ENCODE results near the gene CDC42BPG. TPM values are rescaled to one million over a fixed set of nuclear protein-coding genes. Genes with fewer than 3 reads are reported as not detected.
A peak's percentile ranks its signal among the peaks of the same experiment; 100 is the strongest.

CDC42BPG gene
- polyA plus RNA-seq, 4 donors = 5.2 to 8.1 (median 5.9) TPM

DNA sequence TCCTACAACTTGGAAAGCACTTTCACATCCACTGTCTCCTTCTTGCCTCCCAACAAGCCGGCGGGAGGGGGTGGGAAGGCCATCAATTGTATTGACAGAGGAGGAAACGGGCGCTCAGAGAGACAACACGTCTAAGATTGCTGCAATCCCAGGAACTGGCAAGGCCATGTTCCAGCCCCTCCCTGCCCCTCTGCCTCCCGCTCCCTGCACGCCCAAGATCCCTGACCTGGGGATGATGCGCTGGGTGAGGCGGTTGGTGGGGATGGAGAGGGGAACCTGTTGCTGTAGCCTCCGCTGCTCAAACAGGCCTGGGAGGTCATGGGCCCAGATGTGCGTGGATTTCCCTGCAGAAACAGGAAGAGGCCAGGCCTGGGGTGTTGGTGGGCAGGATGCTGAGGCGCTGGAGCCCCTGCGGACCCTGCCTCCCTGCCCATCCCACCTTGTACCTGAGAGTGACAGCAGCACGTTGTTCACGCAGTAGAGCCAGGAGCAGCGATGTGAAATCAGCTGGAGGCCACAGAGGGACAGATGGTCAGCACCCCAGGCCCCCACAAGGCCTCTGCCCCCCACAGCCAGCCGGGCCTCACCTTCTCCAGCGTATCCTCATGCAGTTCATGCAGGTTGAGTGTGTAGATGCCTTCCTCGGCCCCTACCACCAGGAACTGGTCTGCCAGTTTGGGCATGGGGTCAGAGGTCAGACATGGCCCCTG is 48.3 kb downstream of the CDC42BPG start:
- DNase-seq (ENCODE audit: low read depth in 4 of 4, low spot score in 2 of 4) = no peak

DNA sequence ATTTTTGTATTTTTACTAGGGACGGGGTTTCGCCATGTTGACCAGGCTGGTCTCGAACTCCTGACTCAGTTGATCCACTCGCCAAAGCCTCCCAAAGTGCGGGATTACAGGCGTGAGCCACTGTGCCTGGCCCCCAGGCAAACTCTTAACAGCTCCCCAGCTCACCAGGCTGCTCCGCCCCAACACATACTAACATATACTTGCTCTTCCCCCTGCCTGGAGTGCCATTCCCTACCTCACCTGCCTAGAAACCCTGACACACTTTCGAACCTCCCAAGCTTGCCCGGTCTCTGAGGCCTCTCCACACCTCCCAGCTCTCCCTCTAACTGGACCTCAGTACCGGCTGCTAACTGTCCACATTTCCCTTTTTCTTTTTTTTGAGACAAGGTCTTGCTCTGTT is 49.9 kb downstream of the CDC42BPG start:
- no peak for DNase-seq (ENCODE audit: low read depth in 4 of 4, low spot score in 2 of 4)

DNA sequence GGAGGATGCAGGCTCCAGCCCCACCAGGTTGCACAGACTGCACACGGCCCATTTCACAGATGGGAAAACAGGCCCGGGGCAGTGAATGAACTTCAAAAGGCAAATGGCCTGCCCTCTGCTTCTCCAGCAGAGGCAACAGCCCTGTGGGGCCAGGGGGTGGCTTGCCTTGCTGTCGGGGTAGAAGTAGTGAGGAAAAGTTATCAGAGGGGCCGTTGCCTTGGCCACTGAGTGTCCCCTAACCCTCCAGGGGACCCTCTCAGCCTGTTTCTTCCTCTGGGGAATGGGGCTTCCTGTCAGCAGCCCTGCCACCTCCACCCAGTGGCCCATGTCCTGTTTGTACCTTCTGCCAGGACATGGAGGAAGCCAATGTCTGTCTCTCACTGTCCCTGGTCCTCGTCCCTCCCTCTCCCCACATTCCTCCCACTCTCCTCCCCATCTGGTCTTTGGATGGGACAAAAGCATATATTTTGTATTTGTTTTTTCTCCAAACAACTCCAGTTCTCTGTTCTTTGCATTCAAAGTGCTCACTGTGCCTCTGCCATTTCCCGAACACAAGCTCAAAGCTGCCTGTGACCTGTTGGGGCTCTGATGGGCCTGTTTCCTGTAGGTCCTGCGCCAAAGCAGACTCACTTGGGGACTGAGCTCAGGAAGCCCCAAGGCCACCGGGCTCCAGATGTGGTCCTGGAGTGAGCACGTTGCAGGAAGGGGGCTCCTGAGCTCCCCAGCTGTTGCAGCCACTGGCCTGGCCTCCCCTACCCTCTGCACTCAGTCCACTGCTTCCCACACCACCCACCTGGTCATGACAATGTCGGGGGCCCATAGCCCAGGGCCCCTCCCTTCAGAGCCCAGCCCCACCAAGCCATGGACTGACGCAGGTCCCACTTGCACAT is 50.9 kb downstream of the CDC42BPG start:
- no peak for DNase-seq (ENCODE audit: low read depth in 4 of 4, low spot score in 2 of 4)

GRCh38 chr11:64792482-64792881 is 52.0 kb downstream of the CDC42BPG start:
- DNase-seq (ENCODE audit: low read depth in 4 of 4, low spot score in 2 of 4) = no peak

- DNase-seq (ENCODE audit: low read depth in 4 of 4, low spot score in 2 of 4) = no peak
Observed at GRCh38 chr11:64791781-64792291, 52.6 kb downstream of the CDC42BPG start.

GRCh38 chr11:64790205-64791095 is 54.0 kb downstream of the CDC42BPG start:
- no peak for DNase-seq (ENCODE audit: low read depth in 4 of 4, low spot score in 2 of 4)

GRCh38 chr11:64789331-64790204 is 54.9 kb downstream of the CDC42BPG start:
- DNase-seq (ENCODE audit: low read depth in 4 of 4, low spot score in 2 of 4) = no peak

DNA sequence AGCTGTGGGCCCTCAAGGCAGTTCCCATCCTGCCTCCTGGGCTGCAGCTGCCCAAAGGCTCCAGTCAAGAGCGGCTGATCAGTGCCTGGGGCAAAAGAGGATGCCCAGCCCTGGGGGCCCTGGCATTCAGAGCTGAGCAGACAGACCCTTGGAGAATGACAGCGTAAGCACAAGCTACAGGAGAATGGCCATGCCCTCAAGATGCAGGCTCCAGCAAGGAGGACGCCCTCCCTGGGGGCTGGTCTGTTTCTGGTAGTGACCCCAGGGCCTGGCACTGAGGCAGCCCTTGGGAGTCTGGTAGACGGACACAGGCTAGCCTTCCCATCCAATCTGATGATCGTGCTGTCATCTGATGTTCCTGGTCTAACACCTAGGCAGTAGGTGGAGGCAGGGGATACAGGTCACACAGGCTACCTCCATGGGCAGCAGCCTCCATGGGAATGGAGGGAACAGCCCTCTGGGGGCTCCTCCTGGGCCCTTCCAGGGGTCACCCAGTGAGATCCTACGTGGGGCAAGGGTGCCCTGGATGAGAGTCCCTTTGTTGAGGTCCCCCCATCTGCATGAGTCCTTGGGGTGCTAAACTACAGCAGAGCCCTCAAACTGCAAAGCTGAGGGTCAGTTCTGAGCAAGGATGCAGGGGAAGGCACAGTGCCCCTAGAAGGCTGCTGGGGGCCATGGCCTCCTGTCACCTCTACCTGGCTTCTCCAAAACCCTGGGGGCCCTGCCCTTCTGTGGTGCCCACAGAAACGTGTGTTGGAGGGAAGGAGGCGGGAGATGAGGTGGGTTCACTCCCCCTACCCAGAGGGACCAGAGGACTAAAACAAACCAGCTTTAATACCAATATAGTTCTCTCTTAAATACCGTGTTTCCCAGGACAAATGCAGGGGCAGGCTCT is 55.9 kb downstream of the CDC42BPG start:
- no peak for DNase-seq (ENCODE audit: low read depth in 4 of 4, low spot score in 2 of 4)

DNA sequence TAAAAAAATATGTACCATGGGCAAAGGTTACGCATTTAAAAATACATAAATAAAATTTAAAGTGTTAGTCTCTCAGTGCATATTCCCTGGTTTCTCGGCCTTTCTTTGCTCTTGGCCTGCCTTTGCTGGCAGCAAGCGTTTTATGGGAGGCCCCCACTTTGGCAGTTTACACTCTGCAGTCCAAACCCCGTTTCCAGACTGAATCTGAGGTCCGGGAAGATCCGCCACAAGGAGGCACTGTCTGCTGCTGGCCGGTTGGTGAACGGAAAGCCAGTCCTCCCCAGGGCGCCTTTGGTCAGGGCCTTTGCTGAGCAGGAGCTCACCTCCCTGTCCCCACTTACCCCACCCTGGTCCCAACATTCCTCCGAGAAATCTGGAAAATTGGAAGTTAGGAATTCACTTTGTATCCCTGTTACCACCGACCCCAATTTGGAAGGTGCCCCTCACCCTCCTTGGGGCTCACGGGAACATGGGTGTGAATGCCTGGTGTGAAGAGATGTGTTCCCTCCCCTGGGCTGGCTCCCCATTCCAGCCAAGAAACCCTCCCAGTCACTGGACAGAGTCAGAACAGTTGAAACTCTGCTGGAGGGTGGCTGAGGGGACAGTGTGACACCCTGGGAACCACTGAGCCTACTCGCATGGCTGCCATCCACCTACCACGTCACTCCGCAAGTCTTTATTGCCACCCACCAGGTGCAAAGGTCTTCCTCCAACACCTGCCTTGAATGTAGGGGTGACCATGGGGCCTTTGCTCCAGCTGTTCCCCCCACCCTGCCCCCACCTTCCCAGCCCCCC is 56.7 kb downstream of the CDC42BPG start:
- no peak for DNase-seq (ENCODE audit: low read depth in 4 of 4, low spot score in 2 of 4)

DNA sequence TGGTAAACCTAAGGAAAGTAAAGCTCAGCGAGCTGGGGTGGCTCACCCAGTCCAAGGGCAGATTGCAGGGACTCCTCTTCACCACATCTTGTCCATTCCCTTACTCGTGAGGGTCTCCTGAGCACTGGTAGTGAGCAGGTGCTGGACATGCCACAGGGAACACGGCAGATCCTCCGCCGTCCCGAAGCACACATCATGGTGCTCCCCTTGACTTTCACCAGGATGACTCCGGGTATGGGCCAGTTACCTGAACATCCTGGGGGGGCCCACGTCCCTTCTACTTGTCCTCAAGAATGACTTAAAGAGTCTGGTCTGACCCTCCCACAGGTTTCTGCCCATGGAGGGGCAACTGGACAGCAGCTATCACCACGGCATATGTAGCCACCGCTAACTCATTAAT is 58.1 kb downstream of the CDC42BPG start:
- DNase-seq (ENCODE audit: low read depth in 4 of 4, low spot score in 2 of 4) = no peak

GRCh38 chr11:64784813-64785581 is 59.5 kb downstream of the CDC42BPG start:
- no peak for DNase-seq (ENCODE audit: low read depth in 4 of 4, low spot score in 2 of 4)

DNA sequence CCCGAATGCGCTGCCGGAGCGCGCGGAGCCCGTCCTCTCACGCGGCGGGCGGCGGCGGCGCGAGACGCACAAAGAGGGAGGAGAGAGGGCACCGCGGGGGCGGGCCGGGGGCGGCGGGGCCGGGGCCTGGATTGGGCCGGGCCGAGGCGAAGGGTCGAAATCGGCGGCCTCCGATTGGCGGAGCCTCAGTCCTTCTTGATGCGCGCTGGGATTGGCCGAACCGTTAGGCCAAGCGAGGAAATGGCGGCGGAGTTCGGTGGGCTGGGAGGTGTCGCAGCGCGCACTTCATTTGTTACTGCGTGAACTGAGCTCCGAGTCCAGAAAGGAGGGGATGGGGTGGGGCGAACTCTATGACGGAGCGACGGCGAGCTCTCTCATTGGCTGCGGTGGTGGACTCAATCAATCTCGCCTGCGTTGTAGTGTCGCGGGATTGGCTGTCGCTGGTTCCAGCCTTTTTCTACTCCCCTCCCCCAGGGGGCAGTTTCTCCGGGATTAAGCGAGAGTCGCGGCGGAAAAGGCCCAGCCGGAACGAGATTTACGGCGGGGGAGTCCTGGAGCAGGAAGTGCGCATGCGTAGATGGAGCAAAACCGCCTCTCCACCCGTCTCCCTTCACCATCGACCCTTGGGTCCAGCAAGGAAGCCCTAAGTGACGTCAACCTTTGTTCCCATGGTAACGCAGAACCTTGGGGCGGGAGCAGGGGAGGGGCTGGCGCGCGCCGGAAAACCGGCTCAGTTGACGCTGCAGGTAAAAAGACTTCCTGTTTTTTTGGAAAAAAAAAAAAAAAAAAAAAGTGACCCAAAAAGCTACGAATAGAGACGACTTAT is 65.8 kb downstream of the CDC42BPG start, which contains the start of gene SF1:
TSS of gene SF1 (minus strand) at position 70 of the 826 bp plus-strand sequence. CDS start 150 bp downstream, outside the sequence.
- peak; percentile 99 to 100 (median 100) for DNase-seq (ENCODE audit: low read depth in 4 of 4, low spot score in 2 of 4)

- no peak for DNase-seq (ENCODE audit: low read depth in 4 of 4, low spot score in 2 of 4)
Observed at GRCh38 chr11:64778223-64778472, 66.3 kb downstream of the CDC42BPG start.

DNA sequence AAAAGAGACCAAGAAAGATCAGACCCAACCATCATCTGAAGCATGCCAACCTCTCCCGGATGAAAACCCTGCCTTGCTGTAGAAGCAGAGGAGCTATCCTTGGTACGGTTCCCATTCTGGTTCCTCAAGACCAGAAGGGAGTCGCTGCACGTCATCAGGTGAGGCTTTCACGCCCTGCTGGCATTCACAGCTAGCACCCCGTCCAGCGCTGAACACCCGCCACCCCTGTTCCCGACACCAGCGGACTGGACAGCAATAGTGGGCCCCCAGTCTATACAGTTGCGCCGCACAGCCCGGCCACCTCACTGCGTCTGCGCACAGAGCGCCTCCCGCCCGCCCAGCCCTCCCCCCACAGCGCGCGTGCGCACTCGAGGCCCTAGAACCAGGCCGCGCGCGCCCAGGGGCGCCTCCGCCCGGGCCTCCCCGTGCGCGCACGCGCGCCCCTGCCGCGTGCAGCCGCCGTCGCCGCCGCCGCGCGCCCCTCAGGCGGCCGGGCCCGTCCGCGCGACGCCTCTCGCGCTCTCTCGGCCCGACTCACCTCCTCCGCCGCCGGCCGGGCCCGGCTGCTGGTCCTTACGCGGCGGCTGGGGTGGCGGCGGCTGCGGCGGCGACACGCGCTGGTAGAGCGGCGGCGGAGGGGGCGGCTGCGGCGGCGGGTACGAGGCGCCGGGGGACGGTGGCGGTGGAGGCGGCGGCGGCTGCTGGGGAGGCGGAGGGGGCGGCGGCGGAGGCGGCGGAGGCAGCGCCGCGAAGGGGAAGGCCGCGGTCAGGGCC is 66.8 kb downstream of the CDC42BPG start:
- DNase-seq (ENCODE audit: low read depth in 4 of 4, low spot score in 2 of 4) = peak in 2 of 4 donors; percentile 76 to 78

- no peak for DNase-seq (ENCODE audit: low read depth in 4 of 4, low spot score in 2 of 4)
Observed at GRCh38 chr11:64776875-64777274, 67.6 kb downstream of the CDC42BPG start.

DNA sequence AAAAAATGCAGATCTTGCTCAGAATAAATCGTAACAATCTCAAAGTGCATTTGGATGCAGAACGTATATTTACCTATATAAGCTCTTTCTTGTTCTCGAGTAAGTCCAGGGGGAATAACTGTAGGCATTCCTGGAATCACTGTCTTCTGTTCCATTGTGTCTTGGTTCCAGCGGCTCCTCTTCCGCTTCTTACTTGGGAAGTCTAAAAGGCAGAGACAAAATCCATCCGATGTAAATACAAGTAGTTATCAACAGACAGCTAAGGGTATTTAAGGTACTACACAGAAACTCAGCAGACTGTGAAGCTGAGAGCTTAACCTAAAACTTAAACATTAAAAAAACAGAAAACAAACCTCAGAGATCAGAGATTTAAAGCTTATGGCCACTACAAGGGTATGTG is 68.0 kb downstream of the CDC42BPG start:
- DNase-seq (ENCODE audit: low read depth in 4 of 4, low spot score in 2 of 4) = no peak
